GM12892 (cell line): ENCODE data around the gene VPS54.

ENCODE experiments used
- POLR2A ChIP-seq: IDR thresholded peaks from 2 replicates; pipeline ENCODE4 v1.6.1; 2011; ENCODE audit warnings: low read depth, low read length, control low read depth
- POLR2AphosphoS5 ChIP-seq: IDR thresholded peaks from 2 replicates; pipeline ENCODE4 v1.6.1; 2011; ENCODE audit warnings: low read depth, low read length, control low read depth

DNA sequence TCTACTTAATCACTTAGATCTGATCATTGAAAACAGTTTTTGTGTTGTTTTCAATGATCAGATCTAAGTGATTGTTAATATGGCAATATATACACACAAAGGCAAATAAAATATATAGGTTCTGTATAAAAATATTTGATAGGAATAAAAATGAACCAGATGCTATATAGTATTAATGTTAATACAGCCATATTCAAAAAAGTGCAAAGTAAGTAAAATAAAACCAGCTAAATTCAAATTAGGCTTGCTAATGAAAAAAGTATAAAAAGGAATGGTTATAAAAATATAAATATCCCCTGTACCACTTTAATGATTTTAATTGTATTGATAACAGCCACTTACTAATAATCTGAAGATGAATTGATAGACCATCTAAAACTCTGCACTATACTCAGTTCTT is 38.4 kb downstream of the VPS54 start:
- TF ChIP-seq POLR2A (no peak), POLR2AphosphoS5 (no peak)
